OCI-LY7 (cell line): ENCODE measurements around the gene KDELR1.

Experiments used
- EZH2phosphoT487 ChIP-seq: fragments of 200-600 bp; sonication (generic); IDR thresholded peaks from 2 replicates; pipeline ENCODE4 v1.6.1; 2018; ENCODE audit warnings: low read depth, borderline replicate concordance, mild to moderate bottlenecking, mixed run types, antibody characterized with exemption, low read length, moderate library complexity, mixed read lengths
- TF ChIP-seq, protein P1 (sequence below): fragments of 200-600 bp; sonication (generic); conservative IDR thresholded peaks from 2 replicates; pipeline ENCODE4 v1.5.1; 2014; ENCODE audit warnings: mild to moderate bottlenecking, antibody characterized with exemption, low read length, moderate library complexity, mixed read lengths

DNA sequence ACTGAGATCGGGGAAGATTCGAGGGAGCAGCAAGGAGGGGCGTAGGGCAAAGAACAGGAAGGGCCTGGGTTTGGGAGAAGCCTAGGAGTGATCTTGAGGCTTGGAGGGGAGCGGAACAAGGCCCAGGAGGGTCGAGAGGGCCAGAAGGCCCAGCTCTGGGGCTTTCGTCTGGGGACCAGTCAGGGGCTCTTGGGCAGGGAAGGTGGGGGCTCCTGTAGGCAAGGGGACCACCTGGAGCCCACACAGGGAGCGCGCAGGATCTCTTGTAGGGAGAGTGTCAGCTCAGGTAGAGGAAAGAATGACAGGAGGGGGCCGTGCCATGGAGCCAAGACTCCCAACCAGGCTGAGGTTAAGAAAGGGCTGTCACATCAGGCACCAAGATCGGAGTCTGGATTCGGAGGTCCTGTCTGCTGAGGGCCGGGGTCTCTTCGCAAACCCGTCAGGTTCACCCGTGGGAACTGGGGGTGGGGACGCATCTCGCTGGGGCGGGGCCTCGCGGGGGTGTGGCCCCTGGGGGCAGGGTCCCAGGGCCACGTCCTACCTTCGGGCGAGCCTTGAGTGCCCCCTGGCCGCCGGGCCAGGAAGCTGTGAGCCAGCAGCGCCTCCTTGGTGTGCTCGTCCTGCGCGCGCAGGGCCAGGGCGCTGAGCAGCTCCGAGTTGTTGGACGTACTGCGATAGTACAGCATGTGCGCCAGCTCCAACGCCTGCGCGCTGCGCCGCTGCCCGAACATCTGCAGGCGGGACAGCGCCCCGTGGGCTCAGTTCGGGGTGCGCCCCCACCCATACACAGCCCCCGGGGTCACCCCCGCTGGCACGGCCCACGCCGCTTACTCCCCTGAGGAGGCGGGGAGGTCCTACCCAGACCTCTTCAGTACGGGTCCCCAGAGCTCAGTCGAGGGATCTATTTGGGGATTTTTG lies 57.6 kb downstream of the KDELR1 start:
- TF ChIP-seq, protein P1, sequence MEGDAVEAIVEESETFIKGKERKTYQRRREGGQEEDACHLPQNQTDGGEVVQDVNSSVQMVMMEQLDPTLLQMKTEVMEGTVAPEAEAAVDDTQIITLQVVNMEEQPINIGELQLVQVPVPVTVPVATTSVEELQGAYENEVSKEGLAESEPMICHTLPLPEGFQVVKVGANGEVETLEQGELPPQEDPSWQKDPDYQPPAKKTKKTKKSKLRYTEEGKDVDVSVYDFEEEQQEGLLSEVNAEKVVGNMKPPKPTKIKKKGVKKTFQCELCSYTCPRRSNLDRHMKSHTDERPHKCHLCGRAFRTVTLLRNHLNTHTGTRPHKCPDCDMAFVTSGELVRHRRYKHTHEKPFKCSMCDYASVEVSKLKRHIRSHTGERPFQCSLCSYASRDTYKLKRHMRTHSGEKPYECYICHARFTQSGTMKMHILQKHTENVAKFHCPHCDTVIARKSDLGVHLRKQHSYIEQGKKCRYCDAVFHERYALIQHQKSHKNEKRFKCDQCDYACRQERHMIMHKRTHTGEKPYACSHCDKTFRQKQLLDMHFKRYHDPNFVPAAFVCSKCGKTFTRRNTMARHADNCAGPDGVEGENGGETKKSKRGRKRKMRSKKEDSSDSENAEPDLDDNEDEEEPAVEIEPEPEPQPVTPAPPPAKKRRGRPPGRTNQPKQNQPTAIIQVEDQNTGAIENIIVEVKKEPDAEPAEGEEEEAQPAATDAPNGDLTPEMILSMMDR = peak; percentile 86
- TF ChIP-seq EZH2phosphoT487 = no peak
